Testis (tissue), 3 donors: ENCODE data around the gene DNAJB7. TPM values are rescaled to one million over a fixed set of nuclear protein-coding genes. Genes with fewer than 3 reads are reported as not detected.
"Not testable (repeated sequence)": the region's sequence is repeated elsewhere in the genome, so short reads cannot be mapped to it uniquely, and the experiment has no call there.

Experiments
- DNase-seq: peaks from one replicate; pipeline ENCODE4 v3.0.0-alpha.2; 2019
- H3K27ac ChIP-seq, 2 donors: fragments of 200-600 bp; sonication (generic); one replicate each; pipeline ENCODE4 v1.5.1; 2019
- H3K27me3 ChIP-seq: fragments of 200-600 bp; sonication (generic); one replicate; pipeline ENCODE4 v1.5.1; 2019
- H3K36me3 ChIP-seq: fragments of 200-600 bp; sonication (generic); one replicate; pipeline ENCODE4 v1.5.1; 2017; ENCODE audit warnings: low read depth; ENCODE audit errors: missing control alignments
- H3K4me1 ChIP-seq: fragments of 200-600 bp; sonication (generic); one replicate; pipeline ENCODE4 v1.5.1; 2019
- H3K4me3 ChIP-seq, 2 donors: fragments of 200-600 bp; sonication (generic); one replicate each; pipeline ENCODE4 v1.5.1; 2017 to 2019
- H3K9me3 ChIP-seq: fragments of 200-600 bp; sonication (generic); one replicate; pipeline ENCODE4 v1.5.1; 2017
- POLR2A ChIP-seq: fragments of 450-650 bp; IDR thresholded peaks from one replicate; pipeline ENCODE4 v1.6.1; 2017; ENCODE audit warnings: antibody characterized with exemption, mild to moderate bottlenecking, moderate library complexity
- WGBS, 2 donors: methylation state at CpG; one replicate each; pipeline ENCODE4 v1.1.5; 2018; 5-methylcytosine and 5-hydroxymethylcytosine counted together
- intact Hi-C: fragments of 100-400 bp; cut with DNase I; formaldehyde crosslinking; loops from one replicate; pipeline ENCODE4 v1.15.1; 2023; ENCODE audit warnings: low total_unique reads
- polyA plus RNA-seq: library from polyadenylated mRNA; stranded (reverse); fragments of 350-450 nt; fragmentation: Illumina TruSeq; extraction: RNeasy Lipid Tissue Mini Kit (QIAGEN cat#74804); gene quantifications from one replicate; pipeline ENCODE4 v1.2.3, GENCODE V29; 2014; ENCODE audit warnings: low read depth, low replicate concordance; ENCODE audit not compliant: insufficient read depth
- total RNA-seq, 2 donors: library from RNA; depleted of rRNA; stranded (reverse); fragments of >200 nt; gene quantifications; one replicate each; pipeline ENCODE4 v1.2.3, GENCODE V29; 2016
- TF ChIP-seq, protein P1 (sequence below), 3 experiments: fragments of 450-650 bp in 2 of 3; fragments of 200-600 bp in 1 of 3; sonication (generic) in 1 of 3; IDR thresholded peaks; one replicate each; pipeline ENCODE4 v1.5.1; 2016 to 2019; ENCODE audit warnings: antibody characterized with exemption in 3 of 3, mild to moderate bottlenecking in 2 of 3, moderate library complexity in 1 of 3

The DNAJB7 gene
- total and polyA plus RNA-seq, 3 donors from 2014 or later = 3.3 to 9.5 (median 3.8) TPM

DNA sequence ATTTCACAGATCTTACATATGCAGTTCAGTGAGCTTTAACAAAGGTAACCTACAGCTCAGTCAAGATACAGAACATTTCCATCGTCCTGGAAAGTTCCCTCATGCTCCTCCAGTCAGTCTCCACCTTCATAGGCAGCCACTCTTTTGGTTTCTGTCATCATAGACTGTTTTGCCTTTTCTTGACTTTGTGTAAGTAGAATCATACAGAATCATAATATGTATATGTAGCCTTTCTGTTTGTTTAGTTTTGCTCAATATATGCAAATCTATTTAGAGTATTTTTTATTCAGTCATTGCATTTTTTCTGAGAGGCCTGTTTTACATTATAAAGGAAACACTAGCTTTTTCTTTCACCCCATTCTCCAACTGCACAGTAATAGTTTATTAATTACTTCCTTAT is 15.0 kb upstream of the DNAJB7 start:
- DNase-seq = no peak
- TF ChIP-seq, protein P1, sequence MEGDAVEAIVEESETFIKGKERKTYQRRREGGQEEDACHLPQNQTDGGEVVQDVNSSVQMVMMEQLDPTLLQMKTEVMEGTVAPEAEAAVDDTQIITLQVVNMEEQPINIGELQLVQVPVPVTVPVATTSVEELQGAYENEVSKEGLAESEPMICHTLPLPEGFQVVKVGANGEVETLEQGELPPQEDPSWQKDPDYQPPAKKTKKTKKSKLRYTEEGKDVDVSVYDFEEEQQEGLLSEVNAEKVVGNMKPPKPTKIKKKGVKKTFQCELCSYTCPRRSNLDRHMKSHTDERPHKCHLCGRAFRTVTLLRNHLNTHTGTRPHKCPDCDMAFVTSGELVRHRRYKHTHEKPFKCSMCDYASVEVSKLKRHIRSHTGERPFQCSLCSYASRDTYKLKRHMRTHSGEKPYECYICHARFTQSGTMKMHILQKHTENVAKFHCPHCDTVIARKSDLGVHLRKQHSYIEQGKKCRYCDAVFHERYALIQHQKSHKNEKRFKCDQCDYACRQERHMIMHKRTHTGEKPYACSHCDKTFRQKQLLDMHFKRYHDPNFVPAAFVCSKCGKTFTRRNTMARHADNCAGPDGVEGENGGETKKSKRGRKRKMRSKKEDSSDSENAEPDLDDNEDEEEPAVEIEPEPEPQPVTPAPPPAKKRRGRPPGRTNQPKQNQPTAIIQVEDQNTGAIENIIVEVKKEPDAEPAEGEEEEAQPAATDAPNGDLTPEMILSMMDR (IDR thresholded peaks at IDR 0.05) = no peak
- no peak for TF ChIP-seq POLR2A
- H3K36me3 ChIP-seq = no peaks in the 10 kb centered on the region
- no peaks in the 10 kb centered on the region for H3K27me3 ChIP-seq
- intact Hi-C loops = no loop called here
- no peak overlapping the region for H3K27ac ChIP-seq
- H3K4me3 ChIP-seq = no peak overlapping the region
- no peaks in the 10 kb centered on the region for H3K4me1 ChIP-seq
- 58 to 61% methylated on average over 1 of the region's 1 CpG for WGBS, 2 donors
- H3K9me3 ChIP-seq = no peaks in the 10 kb centered on the region

DNA sequence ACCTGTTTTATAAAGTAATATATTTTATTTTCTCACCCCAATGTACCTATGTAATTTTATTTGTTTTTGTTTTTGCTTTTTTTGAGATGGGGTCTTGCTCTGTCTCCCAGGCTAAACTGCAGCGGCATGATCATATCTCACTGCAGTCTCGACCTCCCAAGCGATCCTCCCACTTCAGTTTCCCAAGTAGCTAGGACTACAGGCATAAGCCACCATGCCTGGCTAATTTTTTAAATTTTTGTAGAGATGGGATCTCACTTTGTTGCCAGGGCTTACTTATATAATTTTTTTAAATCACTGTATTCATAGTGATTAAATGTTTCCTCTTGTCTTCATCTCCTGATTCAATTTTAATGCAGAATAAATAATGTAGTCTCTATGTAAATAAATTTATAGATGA is 13.2 kb upstream of the DNAJB7 start:
- DNase-seq = no peak
- no peaks in the 10 kb centered on the region for H3K36me3 ChIP-seq

DNA sequence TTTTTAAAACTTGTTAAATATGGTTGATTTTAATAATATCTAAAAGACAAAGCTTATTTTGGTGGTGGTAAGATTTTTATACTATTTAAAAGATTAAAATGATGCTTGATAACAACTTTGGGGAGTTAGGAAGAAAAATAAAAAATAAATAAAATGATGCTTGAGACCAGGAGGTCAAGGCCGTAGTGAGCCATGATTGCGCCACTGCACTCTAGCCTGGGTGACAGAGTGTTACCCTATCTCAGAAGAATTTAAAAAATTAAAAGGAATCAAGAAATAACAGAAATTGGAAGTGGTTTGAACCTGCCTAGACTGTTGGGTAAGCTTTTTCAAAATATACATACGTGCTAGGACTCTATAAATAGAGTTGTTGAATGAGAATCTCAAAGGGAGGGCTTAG is 12.1 kb upstream of the DNAJB7 start:
- intact Hi-C loops = no loop called here
- no peaks in the 10 kb centered on the region for H3K27me3 ChIP-seq
- TF ChIP-seq, protein P1 (IDR thresholded peaks at IDR 0.05) = no peak
- TF ChIP-seq POLR2A = no peak
- no peaks in the 10 kb centered on the region for H3K36me3 ChIP-seq
- no peak overlapping the region for H3K4me3 ChIP-seq
- no peaks in the 10 kb centered on the region for H3K9me3 ChIP-seq
- no peak overlapping the region for H3K27ac ChIP-seq
- no peak for DNase-seq
- 93 to 95% methylated on average over 3 of the region's 3 CpGs for WGBS, 2 donors
- no peaks in the 10 kb centered on the region for H3K4me1 ChIP-seq

More for the DNA sequence above, 13.2 kb upstream of the DNAJB7 start:
- H3K9me3 ChIP-seq = no peaks in the 10 kb centered on the region
- no peak for TF ChIP-seq POLR2A
- TF ChIP-seq, protein P1 (IDR thresholded peaks at IDR 0.05) = no peak
- 90 to 96% methylated on average over 3 of the region's 3 CpGs for WGBS, 2 donors
- no peaks in the 10 kb centered on the region for H3K27me3 ChIP-seq
- H3K4me1 ChIP-seq = no peaks in the 10 kb centered on the region
- H3K27ac ChIP-seq = no peak overlapping the region
- intact Hi-C loops = no loop called here
- H3K4me3 ChIP-seq = no peak overlapping the region

DNA sequence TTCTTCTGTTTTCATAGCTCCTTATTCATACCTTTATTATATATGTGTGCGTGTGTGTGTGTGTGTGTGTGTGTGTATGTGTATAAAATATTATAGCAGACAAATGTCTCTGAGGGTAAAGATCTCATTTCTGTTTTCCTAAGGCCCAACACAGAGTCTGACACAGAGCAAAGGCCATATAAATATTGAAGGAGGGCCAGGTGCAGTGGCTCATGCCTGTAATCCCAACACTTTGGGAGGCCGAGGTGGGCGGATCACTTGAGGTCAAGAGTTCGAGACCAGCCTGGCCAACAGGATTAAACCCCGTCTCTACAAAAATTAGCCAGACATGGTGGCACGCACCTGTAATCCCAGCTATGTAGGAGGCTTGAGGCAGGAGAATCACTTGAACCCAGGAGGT is 6.5 kb upstream of the DNAJB7 start:
- H3K27me3 ChIP-seq, H3K9me3 ChIP-seq, H3K4me3 ChIP-seq, H3K36me3 ChIP-seq, H3K4me1 ChIP-seq, H3K27ac ChIP-seq, DNase-seq, intact Hi-C loops: not testable (repeated sequence)
- 93 to 98% methylated on average over 6 of the region's 6 CpGs for WGBS, 2 donors

DNA sequence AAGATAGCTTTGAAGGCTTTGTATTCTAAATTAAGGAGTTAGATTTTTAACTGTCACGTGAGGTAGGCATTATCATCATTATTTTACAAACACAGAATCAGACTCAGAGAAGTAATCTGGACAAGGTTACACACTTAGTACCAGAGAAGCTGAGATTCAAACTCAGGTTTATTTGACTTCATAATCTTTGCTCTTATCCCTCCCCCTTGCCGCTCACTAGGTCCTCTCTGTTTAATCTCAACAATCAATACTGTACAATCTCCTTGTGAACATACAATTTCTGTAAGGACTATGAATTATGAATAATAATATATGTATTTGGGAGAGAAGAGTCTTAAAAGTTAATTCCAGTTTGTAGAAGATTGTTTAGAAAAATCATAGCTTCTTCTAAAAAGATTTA is 5.2 kb upstream of the DNAJB7 start:
- Histone ChIP-seq H3K4me3 (no peak overlapping the region), H3K36me3 (no peaks in the 10 kb centered on the region), H3K9me3 (no peaks in the 10 kb centered on the region), H3K27ac (no peak overlapping the region), H3K27me3 (no peaks in the 10 kb centered on the region), H3K4me1 (no peaks in the 10 kb centered on the region)
- intact Hi-C loops = no loop called here
- TF ChIP-seq, protein P1 (IDR thresholded peaks at IDR 0.05) = no peak
- no peak for TF ChIP-seq POLR2A
- WGBS, 2 donors = 82 to 83% methylated on average over 2 of the region's 2 CpGs
- no peak for DNase-seq
